Omental fat pad (tissue), 4 donors: ENCODE results near the gene P4HA2. TPM values are rescaled to one million over a fixed set of nuclear protein-coding genes. Genes with fewer than 3 reads are reported as not detected.
A peak's percentile ranks its signal among the peaks of the same experiment; 100 is the strongest.

ENCODE experiments used
- ATAC-seq: fragments of 150-250 bp; one replicate; pipeline ENCODE4 v1.9.1; 2016; ENCODE audit warnings: mild to moderate bottlenecking, moderate library complexity; ENCODE audit not compliant: low FRiP score
- DNase-seq: peaks from one replicate; pipeline ENCODE4 v3.0.0-alpha.2; 2019; ENCODE audit warnings: low spot score
- total RNA-seq, 4 donors: library from RNA; depleted of rRNA; stranded (reverse); fragments of >200 nt; gene quantifications; one replicate each; pipeline ENCODE4 v1.1.0, GENCODE V29; 2016
- TF ChIP-seq, protein P1 (sequence below), 3 donors: fragments of 450-650 bp; IDR thresholded peaks; one replicate each; pipeline ENCODE4 v1.5.1; 2016 to 2017; ENCODE audit warnings: antibody characterized with exemption in 3 of 3, mild to moderate bottlenecking in 3 of 3, moderate library complexity in 2 of 3

The P4HA2 gene
- total RNA-seq, 4 donors from 2014 or later: 15.8 to 37.7 (median 25.6) TPM

GRCh38 chr5:132262882-132263547, 35.4 kb upstream of the P4HA2 start:
- DNase-seq (no peak), ATAC-seq (no peak)
- TF ChIP-seq, protein P1, sequence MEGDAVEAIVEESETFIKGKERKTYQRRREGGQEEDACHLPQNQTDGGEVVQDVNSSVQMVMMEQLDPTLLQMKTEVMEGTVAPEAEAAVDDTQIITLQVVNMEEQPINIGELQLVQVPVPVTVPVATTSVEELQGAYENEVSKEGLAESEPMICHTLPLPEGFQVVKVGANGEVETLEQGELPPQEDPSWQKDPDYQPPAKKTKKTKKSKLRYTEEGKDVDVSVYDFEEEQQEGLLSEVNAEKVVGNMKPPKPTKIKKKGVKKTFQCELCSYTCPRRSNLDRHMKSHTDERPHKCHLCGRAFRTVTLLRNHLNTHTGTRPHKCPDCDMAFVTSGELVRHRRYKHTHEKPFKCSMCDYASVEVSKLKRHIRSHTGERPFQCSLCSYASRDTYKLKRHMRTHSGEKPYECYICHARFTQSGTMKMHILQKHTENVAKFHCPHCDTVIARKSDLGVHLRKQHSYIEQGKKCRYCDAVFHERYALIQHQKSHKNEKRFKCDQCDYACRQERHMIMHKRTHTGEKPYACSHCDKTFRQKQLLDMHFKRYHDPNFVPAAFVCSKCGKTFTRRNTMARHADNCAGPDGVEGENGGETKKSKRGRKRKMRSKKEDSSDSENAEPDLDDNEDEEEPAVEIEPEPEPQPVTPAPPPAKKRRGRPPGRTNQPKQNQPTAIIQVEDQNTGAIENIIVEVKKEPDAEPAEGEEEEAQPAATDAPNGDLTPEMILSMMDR (IDR thresholded peaks at IDR 0.05): no peak

GRCh38 chr5:132261881-132262845, 34.5 kb upstream of the P4HA2 start:
- DNase-seq (no peak), ATAC-seq (no peak)
- TF ChIP-seq, protein P1 (IDR thresholded peaks at IDR 0.05): no peak

- peak; percentile 33 for ATAC-seq
- TF ChIP-seq, protein P1 (IDR thresholded peaks at IDR 0.05): no peak
- DNase-seq: peak; percentile 78
Measured at GRCh38 chr5:132260714-132261551, 33.3 kb upstream of the P4HA2 start.

- peak; percentile 26 for ATAC-seq
- TF ChIP-seq, protein P1 (IDR thresholded peaks at IDR 0.05): no peak
- no peak for DNase-seq
Measured at GRCh38 chr5:132260051-132260450, 32.4 kb upstream of the P4HA2 start.

DNA sequence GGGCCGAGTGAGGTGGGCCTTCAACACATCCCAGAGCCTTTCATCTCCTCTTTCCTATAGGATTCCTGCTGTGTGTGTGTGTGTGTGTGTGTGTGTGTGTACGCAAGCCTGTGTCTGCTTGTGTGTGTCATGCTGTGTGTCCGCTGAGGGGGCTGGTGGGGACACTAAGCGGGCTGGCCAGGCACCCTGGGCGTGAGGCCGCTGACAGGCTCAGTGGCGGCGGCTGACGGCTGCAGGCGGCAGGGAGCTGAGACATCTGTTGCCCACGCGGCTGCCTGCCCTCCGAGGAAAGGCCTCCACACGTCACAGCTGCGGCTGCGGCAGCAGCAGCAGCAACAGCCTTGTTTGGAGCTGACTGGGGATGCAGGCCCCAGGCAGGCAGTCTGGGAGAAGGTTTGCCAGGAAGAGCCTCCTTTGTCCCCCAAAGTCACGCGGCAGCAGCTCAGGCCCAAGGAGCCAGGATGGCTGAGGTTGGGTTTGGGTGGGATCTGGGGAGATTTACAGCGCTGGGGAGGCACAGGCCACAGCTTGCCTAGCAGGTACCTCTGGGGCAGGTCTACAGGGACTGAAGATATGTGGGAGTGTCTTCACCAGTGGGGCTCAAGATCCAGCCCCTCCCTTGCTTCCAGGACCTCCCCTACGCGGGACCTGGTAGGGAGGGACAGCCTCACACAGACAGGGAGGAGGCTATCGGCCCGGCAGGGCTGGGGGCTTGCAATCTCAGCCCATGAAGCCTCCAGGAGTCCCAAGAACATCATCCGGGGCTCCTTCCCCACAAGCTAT, 31.6 kb upstream of the P4HA2 start:
- DNase-seq (peak; percentile 21), ATAC-seq (peak; percentile 20)
- TF ChIP-seq, protein P1 (IDR thresholded peaks at IDR 0.05): no peak
